WTC11 (cell line): ENCODE data around the gene NANP. TPM values are rescaled to one million over a fixed set of nuclear protein-coding genes. Genes with fewer than 3 reads are reported as not detected.

ENCODE experiments used
- ATAC-seq: fragments of 200-7000 bp; cut with Tn5 transposase; 2 replicates; pipeline ENCODE4 v1.10.0; 2021; ENCODE audit warnings: mild to moderate bottlenecking, moderate library complexity
- CTCF ChIA-PET: fragments of 300-600 bp; sonication (Branson Sonifier 250); formaldehyde crosslinking; loops from one replicate; lab custom pipeline; 2021; ENCODE audit warnings: antibody characterized with exemption; lab: Charles Lee
- POLR2A ChIA-PET: fragments of 350-600 bp; sonication (Branson Sonifier 250); formaldehyde crosslinking; loops from one replicate; lab custom pipeline; 2021; ENCODE audit warnings: antibody characterized with exemption; lab: Charles Lee
- DNase-seq: peaks from one replicate; pipeline ENCODE4 v3.0.0; 2021; ENCODE audit warnings: low spot score
- H3K27ac Mint-ChIP-seq: 2 replicates; pipeline ENCODE4 v1.8.0; 2021; ENCODE audit warnings: mixed read lengths
- H3K27me3 Mint-ChIP-seq: 2 replicates; pipeline ENCODE4 v1.8.0; 2021; ENCODE audit warnings: low read depth, mild to moderate bottlenecking, moderate library complexity, mixed read lengths
- H3K36me3 Mint-ChIP-seq: 2 replicates; pipeline ENCODE4 v1.8.0; 2021; ENCODE audit warnings: mixed read lengths
- H3K4me1 Mint-ChIP-seq: 2 replicates; pipeline ENCODE4 v1.8.0; 2022; ENCODE audit warnings: mixed read lengths
- H3K4me3 Mint-ChIP-seq: 2 replicates; pipeline ENCODE4 v1.8.0; 2021; ENCODE audit warnings: mild to moderate bottlenecking, moderate library complexity, mixed read lengths
- H3K9me3 Mint-ChIP-seq: 2 replicates; pipeline ENCODE4 v1.8.0; 2021; ENCODE audit warnings: mixed read lengths
- AR ChIP-seq: fragments of 250-450 bp; sonication (Bioruptor Pico); IDR thresholded peaks from 2 replicates; pipeline ENCODE4 v1.9.0; 2021; ENCODE audit warnings: mild to moderate bottlenecking
- ATF6 ChIP-seq: sonication (generic); formaldehyde crosslinking; IDR thresholded peaks from 2 replicates; pipeline ENCODE4 v1.8.1; 2023; ENCODE audit warnings: mild to moderate bottlenecking, missing genetic modification reagents
- E2F4 ChIP-seq: sonication (generic); formaldehyde crosslinking; IDR thresholded peaks from 2 replicates; pipeline ENCODE4 v1.8.1; 2022; ENCODE audit warnings: low read depth, mild to moderate bottlenecking, moderate library complexity, missing genetic modification reagents, borderline replicate concordance
- ELF4 ChIP-seq: sonication (generic); formaldehyde crosslinking; IDR thresholded peaks from 2 replicates; pipeline ENCODE4 v1.8.1; 2022; ENCODE audit warnings: low read depth, mild to moderate bottlenecking, moderate library complexity, missing genetic modification reagents
- FOXJ3 ChIP-seq: sonication (generic); formaldehyde crosslinking; IDR thresholded peaks from 2 replicates; pipeline ENCODE4 v1.9.0; 2021; ENCODE audit warnings: missing genetic modification reagents, mild to moderate bottlenecking, borderline replicate concordance
- GTF2I ChIP-seq: fragments of 250-450 bp; sonication (Bioruptor Pico); conservative IDR thresholded peaks from 2 replicates; pipeline ENCODE4 v1.4.0; 2021; ENCODE audit warnings: mild to moderate bottlenecking
- PRDM15 ChIP-seq: sonication (generic); formaldehyde crosslinking; IDR thresholded peaks from 2 replicates; pipeline ENCODE4 v1.8.0; 2022; ENCODE audit warnings: missing genetic modification reagents
- RELA ChIP-seq: sonication (generic); formaldehyde crosslinking; IDR thresholded peaks from 2 replicates; pipeline ENCODE4 v1.8.1; 2022; ENCODE audit warnings: missing genetic modification reagents, mild to moderate bottlenecking, borderline replicate concordance
- SP1 ChIP-seq: sonication (generic); formaldehyde crosslinking; conservative IDR thresholded peaks from 2 replicates; pipeline ENCODE4 v1.8.1; 2022; ENCODE audit warnings: missing genetic modification reagents
- TCF7 ChIP-seq: sonication (generic); formaldehyde crosslinking; IDR thresholded peaks from 2 replicates; pipeline ENCODE4 v1.8.0; 2022; ENCODE audit warnings: mild to moderate bottlenecking, low read depth, missing genetic modification reagents, moderate library complexity
- TP53 ChIP-seq: sonication (generic); formaldehyde crosslinking; IDR thresholded peaks from 2 replicates; pipeline ENCODE4 v1.8.1; 2023; ENCODE audit warnings: mild to moderate bottlenecking, missing genetic modification reagents
- ZMAT4 ChIP-seq: fragments of 250-450 bp; sonication (Bioruptor Pico); IDR thresholded peaks from 2 replicates; pipeline ENCODE4 v1.9.0; 2021; ENCODE audit warnings: mild to moderate bottlenecking
- ZNF423 ChIP-seq: fragments of 250-450 bp; sonication (Bioruptor Pico); IDR thresholded peaks from 2 replicates; pipeline ENCODE4 v2.1.2; 2022; ENCODE audit warnings: mild to moderate bottlenecking, moderate library complexity
- ZNF512 ChIP-seq: sonication (generic); formaldehyde crosslinking; IDR thresholded peaks from 2 replicates; pipeline ENCODE4 v1.8.1; 2022; ENCODE audit warnings: missing genetic modification reagents, borderline replicate concordance
- total RNA-seq: library from RNA; stranded (reverse); gene quantifications from 3 replicates; pipeline ENCODE4 v1.2.3, GENCODE V29; 2021

The NANP gene
- total RNA-seq, 1 experiment from 2014 or later: 4.8 TPM

GRCh38 chr20:25574411-25574810, 49.4 kb downstream of the NANP start:
- no peaks in the 10 kb centered on the region for H3K9me3 Mint-ChIP-seq
- no peak overlapping the region for H3K27ac Mint-ChIP-seq
- CTCF ChIA-PET: interaction anchor here (1.1 to 1.6 kb wide), 3 partner anchors 9 to 104 kb away, joined by 3 to 7 read pairs (median 3); no protein-coding TSS in a partner anchor
- DNase-seq (no peak), ATAC-seq (0 out of 2 replicates have a peak, but pooled peaks have one; percentile 44)
- TF ChIP-seq PRDM15 (CRISPR knock-in tag) (no peak), FOXJ3 (CRISPR knock-in tag) (no peak), GTF2I (CRISPR knock-in tag) (no peak), AR (CRISPR knock-in tag) (no peak), TP53 (CRISPR knock-in tag) (no peak), SP1 (CRISPR knock-in tag) (no peak), ATF6 (CRISPR knock-in tag) (no peak), TCF7 (CRISPR knock-in tag) (no peak), ZNF512 (no peak), RELA (CRISPR knock-in tag) (no peak), ELF4 (no peak)
- H3K4me1 Mint-ChIP-seq: peaks cover 16% of the 10 kb centered on the region
- POLR2A ChIA-PET: no interaction called here
- no peak overlapping the region for H3K4me3 Mint-ChIP-seq
- peaks cover 10% of the 10 kb centered on the region for H3K36me3 Mint-ChIP-seq
- H3K27me3 Mint-ChIP-seq: no peaks in the 10 kb centered on the region

- no peak for DNase-seq
- Mint-ChIP-seq H3K4me3 (no peak overlapping the region), H3K36me3 (peaks cover 9% of the 10 kb centered on the region), H3K4me1 (peaks cover 11% of the 10 kb centered on the region), H3K9me3 (no peaks in the 10 kb centered on the region), H3K27me3 (no peaks in the 10 kb centered on the region), H3K27ac (peak overlapping the region; percentile 41; the same call in 1 of the 2 replicates)
- ChIA-PET CTCF (interaction anchor here (1.1 to 1.6 kb wide), 3 partner anchors 8 to 103 kb away, joined by 3 to 7 read pairs (median 3); no protein-coding TSS in a partner anchor), POLR2A (no interaction called here)
- ATAC-seq: no peak
- TF ChIP-seq ZMAT4 (CRISPR knock-in tag) (no peak), ZNF423 (CRISPR knock-in tag) (no peak), E2F4 (no peak)
These were observed 50.2 kb downstream of the NANP start for GRCh38 chr20:25573288-25574251.
